ENCODE results near the gene ANKRD6.
"Not testable (repeated sequence)": the region's sequence is repeated elsewhere in the genome, so short reads cannot be mapped to it uniquely, and the experiment has no call there.

ANKRD6 gene

GRCh38 chr6:89611666-89612065 lies 178.7 kb downstream of the ANKRD6 start:
- DNase-seq, result peak; percentile 34

- DNase-seq, result no peak
Observed at GRCh38 chr6:89612121-89612520, 179.2 kb downstream of the ANKRD6 start.

GRCh38 chr6:89613790-89614189 lies 180.8 kb downstream of the ANKRD6 start:
- no peak for DNase-seq

GRCh38 chr6:89615882-89616281 lies 182.9 kb downstream of the ANKRD6 start:
- DNase-seq, result no peak

GRCh38 chr6:89616531-89616930 lies 183.6 kb downstream of the ANKRD6 start:
- DNase-seq, result no peak

GRCh38 chr6:89618026-89618425 lies 185.1 kb downstream of the ANKRD6 start:
- no peak for DNase-seq

- no peak for DNase-seq
Observed at GRCh38 chr6:89619567-89619966, 186.6 kb downstream of the ANKRD6 start.

- DNase-seq, result no peak
Observed at GRCh38 chr6:89623749-89624148, 190.8 kb downstream of the ANKRD6 start.

GRCh38 chr6:89630488-89630887 lies 197.5 kb downstream of the ANKRD6 start:
- no peak for DNase-seq

GRCh38 chr6:89636412-89636811 lies 203.5 kb downstream of the ANKRD6 start:
- DNase-seq, result not testable (repeated sequence)

- DNase-seq, result no peak
Observed at GRCh38 chr6:89637960-89638319, 205.0 kb downstream of the ANKRD6 start.

GRCh38 chr6:89638320-89639195 lies 205.6 kb downstream of the ANKRD6 start, which contains the start of gene LYRM2:
Gene LYRM2 (minus strand): TSS chr6:89638747. CDS start chr6:89638716, 31 bp downstream.
- DNase-seq, result peak; percentile 92

GRCh38 chr6:89640804-89641203 lies 207.9 kb downstream of the ANKRD6 start:
- peak; percentile 46 for DNase-seq

- DNase-seq, result not testable (repeated sequence)
Observed at GRCh38 chr6:89641581-89641980, 208.6 kb downstream of the ANKRD6 start.

- no peak for DNase-seq
Observed at GRCh38 chr6:89642956-89643355, 210.0 kb downstream of the ANKRD6 start.

GRCh38 chr6:89643406-89643805 lies 210.5 kb downstream of the ANKRD6 start:
- no peak for DNase-seq

GRCh38 chr6:89644864-89645263 lies 211.9 kb downstream of the ANKRD6 start:
- no peak for DNase-seq

GRCh38 chr6:89649682-89650081 lies 216.7 kb downstream of the ANKRD6 start:
- DNase-seq, result no peak

- no peak for DNase-seq
Observed at GRCh38 chr6:89650579-89650978, 217.6 kb downstream of the ANKRD6 start.

GRCh38 chr6:89655122-89655521 lies 222.2 kb downstream of the ANKRD6 start:
- DNase-seq, result peak; percentile 28

GRCh38 chr6:89657445-89658158 lies 224.7 kb downstream of the ANKRD6 start:
- DNase-seq, result no peak

- DNase-seq, result no peak
Observed at GRCh38 chr6:89660981-89661380, 228.0 kb downstream of the ANKRD6 start.

GRCh38 chr6:89661559-89661958 lies 228.6 kb downstream of the ANKRD6 start:
- no peak for DNase-seq

GRCh38 chr6:89662659-89663223 lies 229.8 kb downstream of the ANKRD6 start:
- no peak for DNase-seq

Data from fibroblast of upper back skin (primary cell).